GM21717 (cell line): ENCODE measurements around the gene PLIN1.

Source experiments
- ATAC-seq: cut with Tn5 transposase; IDR thresholded peaks from one replicate; pipeline ENCODE4 v1.9.1; 2021; ENCODE audit warnings: mild to moderate bottlenecking, moderate library complexity; ENCODE audit not compliant: unreplicated experiment

The PLIN1 gene

GRCh38 chr15:89630260-89630659 is 48.9 kb downstream of the PLIN1 start:
- ATAC-seq: no peak

DNA sequence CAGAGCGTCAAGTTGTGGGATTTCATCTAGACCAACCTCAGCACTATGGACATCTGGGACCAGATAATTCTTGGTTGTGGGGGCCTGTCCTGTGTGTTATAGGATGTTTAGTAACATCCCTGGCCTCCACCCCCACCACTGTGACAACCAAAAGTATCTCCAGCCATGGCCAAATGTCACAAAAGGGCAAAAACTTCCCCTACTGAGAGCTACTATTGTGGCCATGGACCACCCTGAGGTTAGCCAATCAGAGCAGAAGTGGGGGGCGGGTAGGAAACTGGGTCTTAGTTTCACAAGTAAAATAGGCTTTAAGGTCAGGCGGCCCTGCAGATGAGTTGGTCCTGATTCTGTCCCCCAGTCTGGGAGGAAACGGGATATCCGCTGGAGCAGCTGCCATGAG is 49.3 kb downstream of the PLIN1 start:
- no peak for ATAC-seq

DNA sequence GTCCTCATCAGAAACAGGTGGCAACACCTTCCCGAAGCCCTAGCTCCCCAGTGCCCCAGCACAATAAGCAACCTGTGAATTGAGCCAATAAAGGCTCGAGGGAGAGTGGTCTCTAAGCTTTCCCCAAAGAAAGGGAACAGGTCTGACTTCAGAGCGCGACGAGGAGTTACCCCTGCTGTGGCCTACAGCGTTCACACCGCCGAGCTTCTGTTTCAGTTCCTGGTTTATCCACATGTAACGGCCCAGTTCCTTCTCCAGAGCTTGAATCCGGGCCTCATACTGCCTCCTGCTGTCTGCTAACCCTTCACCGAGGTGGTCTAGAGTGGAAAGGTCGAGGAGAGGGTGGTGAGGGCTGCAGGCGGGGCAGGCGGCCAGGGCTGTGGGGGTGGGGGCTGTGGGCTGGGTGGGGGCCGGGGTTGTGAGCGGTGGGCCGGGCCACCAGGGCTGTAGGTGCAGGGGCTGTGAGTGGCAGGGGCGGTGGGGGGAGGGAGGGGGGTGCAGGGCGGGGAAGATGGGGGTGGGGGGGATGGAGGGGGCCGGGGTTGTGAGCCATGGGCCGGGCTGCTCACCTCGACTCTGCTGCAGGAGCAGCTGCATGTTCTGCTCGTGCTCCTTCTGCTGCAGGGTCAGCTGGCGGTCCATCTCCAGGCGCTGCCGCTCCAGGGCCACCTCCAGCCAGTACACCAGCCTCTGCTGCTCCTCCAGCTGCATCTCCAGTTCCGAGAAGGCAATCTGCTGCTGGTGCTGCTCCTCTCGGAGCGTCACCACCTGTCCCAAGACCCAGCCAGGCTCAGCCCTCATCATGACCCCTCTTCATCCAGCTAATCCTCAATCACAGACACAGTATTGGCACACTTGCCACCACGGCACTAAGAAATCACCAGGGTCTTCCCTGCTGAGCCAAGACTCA is 50.1 kb downstream of the PLIN1 start:
- ATAC-seq: no peak

- ATAC-seq: no peak
Observed at GRCh38 chr15:89628301-89628700, 50.9 kb downstream of the PLIN1 start.

- ATAC-seq: no peak
Observed at GRCh38 chr15:89627256-89627970, 51.8 kb downstream of the PLIN1 start.

DNA sequence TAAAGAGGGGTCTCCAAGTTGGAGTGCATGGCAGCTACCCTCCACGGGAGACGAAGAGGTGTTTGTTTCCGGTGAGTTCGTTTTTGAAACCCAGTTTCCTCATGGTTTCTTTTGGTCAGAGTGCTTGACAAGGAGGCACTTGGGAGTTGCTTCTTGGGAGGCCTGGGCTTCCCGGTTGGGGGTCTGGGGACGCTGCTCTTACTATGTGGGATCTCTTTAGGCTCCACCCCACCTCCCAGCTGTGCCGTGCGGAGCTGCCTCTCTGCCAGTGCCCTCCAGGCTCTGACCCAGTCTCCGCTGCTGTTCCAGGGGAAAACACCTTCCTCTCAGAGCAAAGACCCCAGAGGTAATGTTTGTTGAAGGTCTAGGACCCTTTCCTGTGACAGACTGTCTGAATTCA is 53.5 kb downstream of the PLIN1 start:
- ATAC-seq: no peak

- no peak for ATAC-seq
Observed at GRCh38 chr15:89623165-89623564, 56.0 kb downstream of the PLIN1 start.

- no peak for ATAC-seq
Observed at GRCh38 chr15:89621547-89621946, 57.6 kb downstream of the PLIN1 start.

DNA sequence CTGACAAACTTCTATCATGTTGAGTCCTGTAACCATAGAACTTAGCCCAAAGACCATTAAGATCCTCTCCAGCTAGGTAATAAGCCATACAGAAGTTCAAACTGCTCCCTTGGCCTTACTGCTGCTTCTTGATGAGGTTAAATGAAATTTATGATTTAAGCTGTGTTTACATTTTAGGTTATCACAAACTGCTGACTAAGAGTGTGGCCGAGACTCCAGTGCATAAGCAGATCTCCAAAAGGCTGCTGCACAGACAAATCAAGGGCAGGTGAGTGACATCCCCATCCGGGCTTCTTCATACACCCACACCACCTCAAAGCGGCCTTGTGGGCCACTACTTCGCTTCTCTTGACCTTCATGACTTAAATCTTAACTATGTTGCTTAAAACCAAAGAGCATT is 62.9 kb downstream of the PLIN1 start:
- no peak for ATAC-seq

- ATAC-seq: no peak
Observed at GRCh38 chr15:89615135-89615534, 64.0 kb downstream of the PLIN1 start.
